ENCODE results near the gene KLHL29. TPM values are rescaled to one million over a fixed set of nuclear protein-coding genes. Genes with fewer than 3 reads are reported as not detected.

The KLHL29 gene
- total RNA-seq, 1 donor from 2014 or later = 23.6 TPM

DNA sequence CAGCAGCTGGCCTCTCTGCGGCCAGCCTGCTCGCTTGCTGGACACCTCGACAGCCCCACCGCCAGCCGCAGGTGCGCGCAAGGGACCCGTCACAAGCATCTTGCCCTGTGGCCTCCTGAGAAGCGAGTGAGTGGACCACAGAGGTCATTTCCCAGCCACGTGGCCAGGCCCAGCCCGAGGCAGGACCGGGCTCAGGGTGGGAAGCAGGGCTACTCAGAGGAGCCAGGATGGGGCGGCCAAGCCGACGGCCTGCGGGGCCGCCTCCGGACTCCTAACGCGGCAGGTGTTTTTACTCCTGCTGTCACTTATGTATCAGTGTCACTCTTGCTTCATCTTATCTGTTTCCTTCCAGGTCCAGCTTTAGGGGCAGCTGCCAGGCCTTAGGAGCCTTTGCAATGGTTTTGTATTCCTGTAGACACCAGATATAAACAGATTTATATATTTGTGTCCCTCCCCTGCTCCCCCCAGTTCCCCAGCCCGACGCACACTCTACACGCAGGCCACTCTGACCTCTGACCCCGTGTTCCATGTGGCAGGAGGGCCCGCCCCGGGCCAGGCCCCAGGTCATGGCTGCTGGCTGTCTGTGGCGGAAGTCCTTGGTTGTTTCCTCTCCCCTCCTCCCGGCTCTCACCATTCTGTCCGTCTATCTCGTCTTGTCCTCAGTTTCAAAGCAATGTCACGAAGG is 305.6 kb downstream of the KLHL29 start:
- DNase-seq (ENCODE audit: low spot score) = no peak

DNA sequence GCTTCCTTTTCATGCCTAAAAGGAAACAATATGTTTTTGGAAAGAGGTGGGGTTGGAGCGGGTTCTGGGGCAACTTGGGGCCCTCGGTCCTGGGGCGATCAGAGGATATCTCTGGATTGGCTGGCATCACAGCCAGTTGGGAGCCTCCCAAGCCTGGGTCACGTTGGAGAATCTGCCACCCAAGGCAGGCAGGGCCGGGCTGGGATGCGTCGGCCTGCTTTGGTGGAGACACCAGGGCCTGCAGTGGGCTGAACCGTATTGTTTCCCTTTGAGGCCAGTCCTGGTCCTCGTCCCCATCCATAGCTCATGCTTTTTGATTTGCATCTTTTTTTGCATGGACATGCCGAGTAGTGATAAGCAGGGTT is 306.1 kb downstream of the KLHL29 start:
- DNase-seq (ENCODE audit: low spot score) = no peak

DNA sequence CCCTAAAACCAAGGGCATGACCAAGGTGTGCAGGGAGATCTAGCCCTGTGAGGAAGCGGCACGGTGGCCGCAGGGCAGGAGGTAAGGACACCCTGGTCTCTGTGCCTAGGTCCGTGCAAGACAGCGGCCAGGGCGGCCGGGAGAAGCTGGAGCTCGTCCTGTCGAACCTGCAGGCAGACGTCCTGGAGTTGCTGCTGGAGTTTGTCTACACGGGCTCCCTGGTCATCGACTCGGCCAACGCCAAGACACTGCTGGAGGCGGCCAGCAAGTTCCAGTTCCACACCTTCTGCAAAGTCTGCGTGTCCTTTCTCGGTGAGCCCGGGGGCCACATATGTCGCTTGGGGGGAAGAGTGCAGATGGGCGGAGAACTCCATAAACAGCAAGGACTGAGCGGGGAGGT is 306.6 kb downstream of the KLHL29 start:
- no peak for DNase-seq (ENCODE audit: low spot score)

DNA sequence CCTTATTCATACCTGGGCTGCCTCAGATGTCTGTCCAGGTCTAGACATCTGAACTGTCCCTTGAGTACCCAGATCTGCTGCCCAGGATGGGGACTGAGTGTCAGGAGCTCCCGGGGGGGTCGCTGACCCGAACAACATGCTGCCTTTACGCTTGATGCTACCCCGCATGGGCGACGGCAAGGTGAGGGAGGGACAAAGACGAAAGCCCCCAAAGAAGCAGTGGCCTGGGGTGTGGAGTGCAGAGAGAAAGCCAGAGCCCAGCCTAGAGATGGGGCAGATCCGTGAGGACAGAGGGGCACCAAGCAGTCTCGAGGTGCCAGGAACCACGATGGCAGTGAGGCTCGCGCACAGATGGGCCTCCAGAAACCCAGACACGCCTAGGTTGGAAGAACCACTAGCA is 307.3 kb downstream of the KLHL29 start:
- DNase-seq (ENCODE audit: low spot score) = no peak

DNA sequence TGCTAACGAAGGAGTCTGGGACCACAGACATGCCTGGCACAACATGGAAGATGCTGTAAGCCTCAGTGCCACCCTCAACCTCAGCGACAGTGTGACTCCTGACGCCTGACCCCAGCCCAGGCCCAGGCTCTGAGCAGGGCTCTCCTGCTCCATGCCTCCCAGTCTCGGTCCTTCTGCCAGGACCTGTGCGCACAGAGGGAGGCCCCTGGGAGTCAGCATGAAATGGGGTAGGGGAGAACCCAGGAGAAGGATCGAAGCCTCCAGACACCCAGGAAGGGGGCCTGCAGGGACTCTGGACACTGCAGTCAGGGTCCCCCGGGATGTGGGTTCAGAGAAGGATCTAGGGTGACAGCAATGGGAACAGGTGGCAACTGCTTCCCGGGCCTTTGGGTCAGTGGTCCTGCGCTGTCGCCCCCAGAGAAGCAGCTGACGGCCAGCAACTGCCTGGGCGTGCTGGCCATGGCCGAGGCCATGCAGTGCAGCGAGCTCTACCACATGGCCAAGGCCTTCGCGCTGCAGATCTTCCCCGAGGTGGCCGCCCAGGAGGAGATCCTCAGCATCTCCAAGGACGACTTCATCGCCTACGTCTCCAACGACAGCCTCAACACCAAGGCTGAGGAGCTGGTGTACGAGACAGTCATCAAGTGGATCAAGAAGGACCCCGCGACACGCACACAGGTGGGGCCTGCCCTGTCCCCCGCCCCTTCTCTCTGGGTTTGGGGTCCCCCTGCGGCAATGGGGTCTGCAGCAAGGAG is 308.0 kb downstream of the KLHL29 start:
- no peak for DNase-seq (ENCODE audit: low spot score)

DNA sequence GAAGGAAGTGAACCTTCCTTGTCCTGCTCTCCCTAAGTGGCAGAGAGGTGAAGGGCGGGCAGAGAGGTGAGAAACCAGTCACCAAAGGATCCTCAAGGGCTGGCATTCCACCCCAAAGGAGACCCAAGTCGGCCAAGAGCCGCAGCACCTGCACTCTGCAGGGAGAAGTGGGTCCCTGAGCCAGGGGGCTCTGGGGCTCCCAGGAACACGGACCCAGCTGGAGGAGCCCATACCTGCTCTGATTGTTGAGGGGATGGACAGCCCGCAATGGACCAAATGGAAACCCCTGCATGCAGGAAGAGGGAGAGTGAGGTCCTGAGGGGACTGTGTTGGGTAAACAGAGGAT is 308.6 kb downstream of the KLHL29 start:
- no peak for DNase-seq (ENCODE audit: low spot score)

DNA sequence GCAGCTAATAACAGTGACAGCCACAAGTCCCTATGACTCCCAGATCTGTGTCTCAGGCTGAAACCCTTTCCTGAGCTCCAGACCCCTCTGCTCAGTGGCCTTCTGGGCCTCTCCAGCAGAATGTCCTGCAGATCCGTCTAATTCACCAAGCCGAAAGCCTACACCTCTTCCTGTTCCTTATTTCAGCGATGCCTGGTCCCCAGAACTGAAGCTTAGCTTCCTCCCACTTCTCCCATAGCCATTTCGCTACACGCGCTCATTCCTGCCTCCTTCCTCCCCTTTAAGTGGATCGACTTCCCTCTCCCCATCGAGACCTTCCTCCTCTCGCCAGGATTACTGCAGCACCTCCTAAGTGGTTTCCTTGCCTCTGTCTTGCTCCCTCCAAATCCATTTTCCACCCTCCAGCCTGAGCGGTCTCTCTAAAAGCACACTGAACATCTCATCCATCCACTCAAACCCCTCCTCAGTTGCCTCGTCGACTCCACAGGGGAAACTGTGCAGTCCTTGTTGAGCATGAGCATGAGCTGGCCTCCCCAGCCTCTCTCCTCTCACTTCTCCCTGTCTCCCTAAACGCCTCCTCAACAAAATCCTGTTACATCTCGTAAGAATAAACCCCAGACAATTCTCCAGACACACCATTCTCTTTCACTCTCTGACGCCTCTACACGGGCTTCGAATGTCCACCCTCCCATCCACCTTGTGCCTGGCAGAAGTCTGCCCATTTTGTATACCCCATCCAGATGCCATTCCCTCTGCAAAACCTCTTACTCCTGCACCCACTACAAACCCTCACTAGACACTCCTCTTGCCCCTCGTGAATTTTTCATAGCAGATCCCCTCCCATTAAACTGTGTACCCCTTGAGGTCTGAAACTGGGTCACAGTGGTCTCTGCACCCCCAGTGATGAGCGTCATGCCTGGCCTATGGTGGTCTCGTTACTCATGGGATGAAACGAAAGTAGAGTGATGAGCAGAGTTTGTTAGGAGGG is 309.4 kb downstream of the KLHL29 start:
- DNase-seq (ENCODE audit: low spot score) = no peak

DNA sequence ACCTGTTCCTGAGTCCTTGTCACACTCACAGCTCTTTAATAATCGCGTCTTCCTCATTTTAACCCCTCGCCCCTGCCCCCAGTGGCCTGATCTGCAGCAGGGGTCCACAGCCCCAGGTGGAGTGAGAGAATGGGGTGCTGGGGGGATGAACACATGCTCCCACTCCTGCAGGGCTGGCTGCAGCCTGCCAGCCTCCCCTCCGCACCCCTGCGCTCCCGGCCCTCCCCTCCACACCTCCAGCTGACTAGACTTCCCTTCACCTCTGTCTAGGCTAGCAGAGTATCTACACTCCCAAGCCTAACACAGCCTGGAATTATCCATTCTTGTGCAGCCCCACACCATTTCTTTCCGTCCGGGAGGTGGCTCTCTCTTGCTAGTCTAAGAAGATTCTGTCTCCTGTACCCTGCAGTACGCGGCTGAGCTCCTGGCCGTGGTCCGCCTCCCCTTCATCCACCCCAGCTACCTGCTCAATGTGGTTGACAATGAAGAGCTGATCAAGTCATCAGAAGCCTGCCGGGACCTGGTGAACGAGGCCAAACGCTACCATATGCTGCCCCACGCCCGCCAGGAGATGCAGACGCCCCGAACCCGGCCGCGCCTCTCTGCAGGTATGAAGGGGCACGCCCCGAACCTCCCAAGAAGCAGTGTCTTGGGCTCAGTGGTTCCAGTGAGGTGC is 310.4 kb downstream of the KLHL29 start:
- DNase-seq (ENCODE audit: low spot score) = no peak

DNA sequence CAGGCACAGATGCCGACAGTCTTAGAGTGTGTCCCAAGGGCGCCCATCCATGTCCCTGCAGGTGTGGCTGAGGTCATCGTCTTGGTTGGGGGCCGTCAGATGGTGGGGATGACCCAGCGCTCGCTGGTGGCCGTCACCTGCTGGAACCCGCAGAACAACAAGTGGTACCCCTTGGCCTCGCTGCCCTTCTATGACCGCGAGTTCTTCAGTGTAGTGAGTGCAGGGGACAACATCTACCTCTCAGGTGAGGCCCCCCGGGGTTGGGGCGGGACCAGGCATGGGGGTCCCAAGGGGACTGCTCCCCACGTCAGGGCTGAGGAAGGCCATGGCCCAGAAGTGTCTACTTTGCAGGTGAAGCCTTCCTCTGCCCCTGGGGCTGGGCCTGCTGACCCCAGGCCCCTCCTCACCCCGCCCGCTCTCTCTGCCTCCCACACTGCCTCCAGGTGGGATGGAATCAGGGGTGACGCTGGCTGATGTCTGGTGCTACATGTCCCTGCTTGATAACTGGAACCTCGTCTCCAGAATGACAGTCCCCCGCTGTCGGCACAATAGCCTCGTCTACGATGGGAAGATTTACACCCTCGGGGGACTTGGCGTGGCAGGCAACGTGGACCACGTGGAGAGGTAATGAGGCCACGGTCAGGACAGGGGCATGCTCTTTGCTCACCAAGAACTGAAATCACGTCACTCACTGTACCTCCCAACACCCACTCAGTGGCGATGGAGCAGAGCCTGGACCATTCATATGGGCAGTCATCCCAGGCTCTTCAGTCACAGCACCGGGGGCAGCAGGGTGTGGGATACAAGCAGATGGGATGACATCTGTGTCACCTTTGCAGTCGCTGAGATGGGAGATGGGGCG is 311.1 kb downstream of the KLHL29 start:
- no peak for DNase-seq (ENCODE audit: low spot score)

DNA sequence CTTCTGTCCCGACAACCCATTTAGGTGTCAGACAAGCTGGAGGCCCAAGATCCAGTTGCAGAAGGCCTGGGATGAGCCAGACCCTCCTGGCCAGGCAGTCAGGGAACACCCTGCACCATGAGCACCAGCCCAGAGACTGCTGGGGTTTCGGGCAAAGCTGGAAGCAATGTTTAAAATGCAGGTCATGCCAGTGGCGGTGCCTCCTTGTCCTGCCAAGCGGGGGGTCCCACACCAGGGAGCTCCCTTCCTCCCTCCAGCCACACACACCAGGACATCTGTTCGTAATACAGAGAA is 311.7 kb downstream of the KLHL29 start:
- DNase-seq (ENCODE audit: low spot score) = no peak

DNA sequence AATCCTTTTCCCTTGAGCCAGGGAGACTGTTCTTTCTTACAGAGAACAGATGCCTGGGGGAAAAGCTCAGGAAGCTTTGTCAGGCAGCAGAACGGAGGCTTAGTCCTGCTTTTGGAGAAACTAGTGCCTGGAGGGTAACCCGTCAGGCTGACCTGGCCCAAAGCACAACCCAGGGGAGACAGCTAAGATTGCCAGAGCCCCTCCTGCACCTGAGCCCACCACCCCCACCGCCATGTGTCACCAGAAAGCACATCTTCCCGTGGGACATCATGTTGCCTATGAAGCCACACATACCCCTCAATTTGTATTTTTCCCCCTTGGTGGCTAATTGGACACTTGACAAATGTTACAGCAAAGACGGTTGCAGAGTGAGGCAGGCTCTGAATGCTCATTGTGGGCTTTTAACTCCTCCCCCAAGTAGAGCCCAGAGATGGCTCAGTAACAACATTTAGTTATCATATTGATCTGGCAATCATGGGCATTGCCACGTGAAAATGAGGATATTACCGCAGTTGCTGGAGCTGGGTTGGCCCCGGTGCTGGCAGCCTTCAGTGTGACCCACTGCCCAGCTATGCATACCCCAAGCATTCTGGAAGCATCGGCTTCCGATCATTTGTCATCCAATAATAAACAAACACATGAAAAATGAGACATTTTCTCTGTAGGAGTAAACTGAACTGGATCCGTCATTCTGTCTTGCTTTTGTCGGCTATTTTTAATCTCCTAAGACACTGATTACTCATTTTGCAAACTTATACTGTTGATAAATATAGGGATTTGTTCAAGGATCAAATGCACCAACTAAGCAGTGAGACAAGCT is 312.5 kb downstream of the KLHL29 start:
- DNase-seq (ENCODE audit: low spot score) = peak; percentile 18

DNA sequence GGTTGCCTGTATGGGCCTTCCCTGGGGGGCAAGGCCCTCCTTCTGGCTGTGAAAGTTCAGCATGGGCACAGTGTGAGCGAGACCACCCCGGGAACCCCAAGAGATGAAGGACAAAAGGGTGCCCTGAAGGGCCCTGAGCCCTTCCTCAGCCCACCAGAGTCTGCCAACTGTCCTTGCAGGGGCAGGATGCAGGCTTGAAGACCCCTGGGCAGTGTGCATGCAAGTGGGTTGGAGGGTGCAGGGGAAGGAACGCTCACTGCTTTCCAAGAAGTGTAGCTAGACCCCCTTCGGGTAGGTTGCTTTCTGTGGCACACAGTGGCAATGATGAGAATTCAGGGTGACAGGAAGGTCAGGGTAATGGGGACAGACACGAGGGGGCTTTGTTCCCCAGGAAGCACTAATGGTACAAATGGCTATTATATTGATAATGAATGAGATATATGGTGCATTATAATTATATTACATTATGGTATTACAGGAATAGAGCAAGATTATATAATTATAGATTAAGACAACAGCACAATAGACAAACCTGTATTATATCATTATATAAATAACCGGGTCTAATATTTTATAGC is 313.2 kb downstream of the KLHL29 start:
- DNase-seq (ENCODE audit: low spot score) = peak; percentile 57

DNA sequence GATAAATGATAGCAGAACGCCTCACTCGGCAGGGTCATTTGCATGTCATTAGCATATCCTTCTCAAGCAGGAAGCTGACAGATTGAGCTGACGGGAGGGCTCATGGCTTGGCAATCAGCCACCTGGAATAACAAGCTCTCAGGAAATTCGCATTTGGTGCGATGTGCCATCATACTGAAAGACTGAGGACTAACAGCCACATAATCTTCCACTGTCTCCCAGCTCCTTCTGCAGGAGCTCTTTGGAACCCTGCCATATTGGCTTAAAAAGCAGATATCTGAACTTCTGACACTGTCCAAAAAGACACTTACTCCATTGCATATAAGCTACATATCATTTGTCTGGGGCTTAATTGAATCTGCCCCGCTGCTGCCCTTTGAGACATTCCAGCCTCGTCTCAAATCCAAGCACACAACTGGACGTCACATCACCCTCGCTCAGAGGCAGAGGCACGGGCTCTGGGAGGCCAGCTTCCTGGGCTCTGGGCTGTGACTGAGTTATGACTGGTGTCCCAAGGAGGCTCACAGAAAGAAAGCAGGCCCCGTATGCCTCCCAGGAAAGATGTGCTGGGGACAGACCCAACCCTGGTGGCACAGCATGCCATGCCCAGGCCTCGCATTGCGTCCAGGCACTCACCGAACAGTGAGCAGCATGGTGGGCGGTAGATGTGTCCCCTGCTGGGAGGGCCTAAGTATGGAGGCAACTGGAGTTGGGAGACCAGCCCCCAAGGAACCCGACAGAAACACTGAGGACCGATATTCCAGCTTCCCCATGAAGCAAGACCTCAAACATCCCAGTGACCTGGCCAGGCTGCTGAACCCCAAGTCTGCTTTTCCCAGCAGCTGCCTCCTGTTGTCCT is 314.0 kb downstream of the KLHL29 start:
- DNase-seq (ENCODE audit: low spot score) = peak; percentile 74

DNA sequence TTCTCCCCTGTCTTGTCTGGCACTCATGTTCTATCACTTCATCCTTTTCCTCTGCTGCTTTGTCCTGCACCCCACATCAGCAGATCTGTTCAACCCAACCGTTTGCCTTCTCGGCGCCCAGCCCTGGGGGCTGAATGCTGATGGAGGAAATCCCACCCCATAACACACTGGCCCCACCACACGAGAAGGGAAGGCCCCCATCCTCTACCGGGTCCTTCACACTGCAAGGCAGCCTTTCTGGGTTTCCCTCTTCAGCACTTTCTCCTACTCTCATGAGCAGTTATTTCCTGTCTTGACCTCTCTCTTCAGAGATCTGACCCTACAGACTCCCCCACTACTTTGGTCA is 314.6 kb downstream of the KLHL29 start:
- no peak for DNase-seq (ENCODE audit: low spot score)

DNA sequence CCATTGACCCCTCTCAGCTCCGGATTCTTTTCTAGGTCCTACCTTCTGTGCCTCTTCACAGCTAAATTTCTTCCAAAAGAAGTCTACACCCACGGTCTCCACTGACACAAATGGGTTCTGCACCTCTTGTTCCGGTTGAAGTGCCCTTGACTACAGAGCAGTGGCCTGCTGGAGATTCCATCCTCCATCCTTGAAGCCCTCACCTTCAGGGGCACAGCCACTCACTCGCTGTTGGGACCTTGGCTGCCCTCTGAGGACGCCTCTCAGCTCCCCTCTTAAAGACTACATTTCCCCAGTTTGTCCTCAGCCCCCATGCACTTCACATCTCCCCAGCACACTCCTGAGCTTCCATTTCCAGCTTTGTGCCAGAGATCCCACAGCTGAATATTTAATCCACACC is 315.6 kb downstream of the KLHL29 start:
- no peak for DNase-seq (ENCODE audit: low spot score)

DNA sequence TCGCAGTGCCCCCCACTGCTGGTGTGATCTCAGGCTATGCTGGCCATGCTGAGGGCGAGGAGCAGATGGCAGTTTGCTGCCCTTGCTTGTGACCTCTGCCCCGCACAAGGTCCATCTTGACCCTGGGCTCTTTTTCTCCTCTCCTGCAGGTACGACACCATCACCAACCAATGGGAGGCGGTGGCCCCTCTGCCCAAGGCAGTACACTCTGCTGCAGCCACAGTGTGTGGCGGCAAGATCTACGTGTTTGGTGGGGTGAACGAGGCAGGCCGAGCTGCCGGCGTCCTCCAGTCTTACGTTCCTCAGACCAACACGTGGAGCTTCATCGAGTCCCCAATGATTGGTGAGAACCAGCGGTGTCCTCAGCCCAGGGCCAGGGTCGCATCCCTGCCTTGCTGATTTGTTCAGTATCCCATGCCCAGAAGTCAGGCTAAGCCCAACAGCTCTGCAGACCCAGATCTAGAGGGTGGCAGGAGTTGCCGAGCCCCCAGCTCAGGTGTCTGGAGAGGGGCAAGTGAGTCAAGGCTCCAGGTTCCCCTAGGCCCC is 318.1 kb downstream of the KLHL29 start:
- peak; percentile 87 for DNase-seq (ENCODE audit: low spot score)

DNA sequence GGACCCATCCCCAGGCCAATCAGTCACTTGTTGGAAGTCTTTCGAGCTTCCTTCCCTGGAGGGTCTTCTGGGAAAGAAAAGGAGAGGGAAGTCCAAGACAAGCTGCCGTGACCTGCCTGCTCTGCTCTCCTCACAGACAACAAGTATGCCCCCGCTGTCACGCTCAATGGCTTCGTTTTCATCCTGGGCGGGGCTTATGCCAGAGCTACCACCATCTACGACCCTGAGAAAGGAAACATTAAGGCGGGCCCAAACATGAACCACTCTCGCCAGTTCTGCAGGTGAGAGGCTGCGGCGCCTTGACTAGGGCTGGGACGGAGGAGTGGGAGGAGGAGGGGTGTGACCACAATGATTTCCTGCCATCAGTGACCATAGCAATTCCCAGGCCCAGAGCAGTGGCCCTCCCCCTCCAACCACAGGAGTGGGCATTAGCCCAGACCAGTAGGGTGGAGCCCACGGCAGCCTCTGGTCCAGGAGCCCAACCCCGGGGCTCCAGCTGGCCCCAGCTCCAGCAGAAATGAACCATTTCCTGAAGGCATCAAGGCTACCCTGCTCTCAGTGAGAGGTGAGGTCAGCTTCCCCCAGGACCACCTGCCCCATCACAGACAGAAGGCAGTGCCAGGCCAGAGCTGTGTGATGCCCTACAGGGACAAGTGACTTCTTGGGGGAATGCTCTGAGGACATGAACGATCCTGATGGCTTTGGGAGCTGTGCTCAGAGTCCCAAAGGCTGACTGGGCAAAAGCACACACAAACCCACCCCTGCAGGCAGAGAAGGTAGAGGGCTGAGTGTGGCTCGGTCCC is 318.8 kb downstream of the KLHL29 start:
- peak; percentile 85 for DNase-seq (ENCODE audit: low spot score)
